ENCODE results near the gene IGDCC3.
A peak's percentile ranks its signal among the peaks of the same experiment; 100 is the strongest.

Gene IGDCC3

DNA sequence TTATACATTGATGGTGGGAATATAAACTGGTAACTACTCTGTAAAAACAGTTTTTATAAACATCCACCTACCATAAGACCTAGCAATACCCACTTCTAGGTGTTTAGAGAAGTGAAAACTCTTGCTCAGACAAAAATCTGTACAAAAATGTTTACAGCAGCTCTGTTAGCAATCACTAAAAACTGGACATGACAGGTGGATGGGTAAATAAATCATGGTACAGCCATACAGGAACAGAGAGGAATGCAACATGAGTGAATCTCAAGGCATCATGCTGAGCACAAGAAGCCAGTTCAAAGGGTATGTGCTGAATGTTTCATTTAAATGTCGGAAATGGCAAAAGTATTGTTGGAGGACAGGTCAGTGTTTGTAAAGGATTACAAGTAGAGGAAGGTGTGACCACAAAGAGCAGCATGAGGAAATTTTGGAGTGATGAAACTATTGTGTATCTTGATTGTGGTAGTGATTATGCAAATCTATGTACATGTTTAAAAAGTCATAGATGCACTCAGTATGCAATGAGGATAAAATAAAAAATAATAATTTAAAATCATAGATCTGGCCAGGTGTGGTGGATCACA is 84.8 kb downstream of the IGDCC3 start:
- DNase-seq (ENCODE audit: low read depth in 3 of 3), result no peak

DNA sequence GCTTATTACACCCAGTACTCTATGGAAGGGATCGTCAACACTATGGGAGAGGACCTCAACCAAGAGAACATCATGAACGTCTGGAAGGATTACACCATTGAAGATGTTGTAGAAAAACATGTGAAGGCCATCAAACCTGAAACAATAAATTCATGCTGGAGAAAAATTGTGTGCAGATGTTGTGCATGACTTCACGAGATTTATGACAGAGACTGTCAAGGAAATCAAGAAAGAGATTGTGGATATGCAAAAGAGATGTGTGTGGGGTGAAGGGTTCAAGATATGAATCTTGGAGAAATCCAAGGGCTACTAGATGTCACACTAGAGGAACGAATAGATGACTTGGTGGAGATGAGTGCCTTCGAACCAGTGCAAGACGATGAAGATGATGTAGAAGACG is 87.6 kb downstream of the IGDCC3 start:
- no peak for DNase-seq (ENCODE audit: low read depth in 3 of 3)

GRCh38 chr15:65289261-65289854 is 88.4 kb downstream of the IGDCC3 start:
- DNase-seq (ENCODE audit: low read depth in 3 of 3), result no peak

DNA sequence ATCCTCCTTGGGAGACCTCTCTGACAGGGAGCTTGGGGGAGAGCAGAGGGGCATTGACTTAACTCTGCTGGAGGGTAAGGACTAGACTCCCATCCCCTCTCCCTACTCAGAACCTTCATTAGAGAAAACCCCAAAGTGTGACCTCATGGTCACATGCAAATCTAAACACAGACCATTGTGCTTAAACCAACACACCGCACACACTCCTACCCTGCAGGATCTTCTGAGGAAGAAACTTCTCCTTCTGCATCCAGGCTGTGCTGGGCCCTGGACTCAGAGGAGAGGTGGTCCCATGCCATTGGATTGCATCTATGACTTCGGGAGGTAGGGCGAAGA is 90.3 kb downstream of the IGDCC3 start:
- DNase-seq (ENCODE audit: low read depth in 3 of 3), result no peak

- peak; percentile 84 to 90 (median 87) for DNase-seq (ENCODE audit: low read depth in 3 of 3)
Observed at GRCh38 chr15:65286704-65287519, 90.9 kb downstream of the IGDCC3 start, which contains the start of gene PARP16. PARP16 (minus strand) TSS chr15:65286883; CDS start chr15:65286426, 457 bp downstream.

DNA sequence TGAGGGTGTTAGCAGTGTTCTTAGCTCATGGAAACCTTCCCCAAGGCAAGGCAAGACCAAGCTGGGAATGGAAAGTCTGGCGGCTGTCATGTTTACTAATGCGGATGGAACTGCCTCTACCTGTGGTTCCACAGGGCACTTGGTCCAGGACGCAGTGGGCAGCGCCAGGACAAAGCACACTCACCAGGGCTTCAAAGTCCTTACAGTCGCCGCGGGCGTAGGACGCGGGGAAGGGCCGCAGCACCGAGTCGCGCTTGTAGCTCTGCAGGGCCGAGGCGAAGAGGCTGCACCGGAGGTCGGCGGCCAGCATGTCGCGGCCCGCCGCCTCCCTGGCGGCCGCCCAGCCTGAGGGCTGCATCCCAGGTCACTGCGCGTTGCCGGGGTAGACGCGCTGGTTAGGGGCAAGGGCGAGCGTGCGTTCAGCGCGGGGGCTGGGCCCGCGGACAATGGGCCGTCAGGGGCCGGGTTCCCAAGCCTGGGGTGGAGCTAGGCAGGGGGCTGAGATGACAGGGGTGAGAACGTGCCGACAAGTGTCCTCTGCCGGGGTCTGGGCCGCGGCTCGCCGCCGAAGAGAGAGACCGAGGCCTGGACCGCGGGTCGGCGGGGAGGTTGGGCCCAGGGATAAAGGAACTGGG is 91.6 kb downstream of the IGDCC3 start:
- no peak for DNase-seq (ENCODE audit: low read depth in 3 of 3)

DNA sequence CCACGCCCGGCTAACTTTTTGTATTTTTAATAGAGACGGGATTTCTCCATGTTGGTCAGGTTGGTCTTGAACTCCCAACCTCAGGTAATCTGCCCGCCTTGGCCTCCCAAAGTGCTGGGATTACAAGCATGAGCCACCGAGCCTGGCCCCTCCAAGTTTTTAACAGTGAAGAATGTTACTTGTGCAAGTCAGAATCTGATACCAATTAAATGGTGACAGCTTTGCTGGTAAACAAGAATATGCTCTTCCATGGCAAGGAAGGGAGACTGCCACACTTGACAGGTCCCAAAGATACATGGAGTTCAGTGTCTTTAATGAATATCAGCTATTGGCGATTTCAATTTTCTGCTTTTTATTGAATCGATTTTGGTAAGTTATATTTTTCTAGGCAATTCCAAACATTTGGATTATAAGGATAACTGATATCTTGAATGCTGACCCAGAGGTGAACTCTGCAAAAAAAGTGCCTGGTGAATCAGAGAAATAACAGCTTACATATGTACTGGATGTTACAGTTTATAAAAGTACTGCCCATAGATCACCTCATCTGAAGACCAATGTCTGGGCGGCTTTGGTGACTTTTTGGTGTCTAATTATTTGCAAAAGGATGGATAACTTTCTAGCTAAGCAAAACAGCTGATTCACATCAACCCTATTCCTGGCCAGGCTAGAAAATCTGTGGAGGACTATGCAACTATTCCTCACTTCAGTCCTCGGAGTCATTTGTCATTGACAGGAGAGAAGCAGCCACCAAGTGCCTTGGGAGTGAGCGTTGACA is 92.3 kb downstream of the IGDCC3 start:
- DNase-seq (ENCODE audit: low read depth in 3 of 3), result no peak

DNA sequence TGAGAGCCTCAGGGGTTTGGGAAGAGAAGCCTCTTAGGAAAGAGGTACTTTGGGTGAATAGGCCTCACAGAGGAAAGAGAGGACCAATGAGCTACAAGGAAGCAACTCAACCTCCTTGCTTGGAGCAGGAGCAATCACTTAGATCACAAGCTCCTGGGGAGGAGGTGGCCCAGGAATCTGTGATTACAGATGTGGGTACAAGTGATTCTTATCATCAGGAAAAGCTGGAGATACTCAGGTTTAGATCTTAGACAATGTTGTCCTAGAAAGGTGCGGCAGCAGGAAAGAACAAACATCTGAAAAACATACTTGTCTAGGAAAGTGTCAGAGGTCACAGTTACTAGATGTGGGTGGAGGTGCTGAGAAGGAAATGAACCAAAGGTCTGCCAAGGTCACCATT is 99.3 kb downstream of the IGDCC3 start:
- DNase-seq (ENCODE audit: low read depth in 3 of 3), result no peak

Measured in stimulated activated CD4-positive, alpha-beta T cell treated with anti-CD3 and anti-CD28 coated beads, TNF-alpha, amount 100 ng/mL, for 48 hours (primary cell).